Measurements from ENCODE around the gene CYFIP2.

GRCh38 chr5:157308836-157309465 lies 43.0 kb downstream of the CYFIP2 start:
- TF ChIP-seq ZNF639 (tag by site-specific recombination; IDR thresholded peaks at IDR 0.05): no peak
- no peak for TF ChIP-seq ZNF521 (tag by site-specific recombination; IDR thresholded peaks at IDR 0.05)
- TF ChIP-seq CTCF (tag by site-specific recombination; IDR thresholded peaks at IDR 0.05): no peak
- TF ChIP-seq ZBTB17 (tag by site-specific recombination; IDR thresholded peaks at IDR 0.05): no peak
- no peak for TF ChIP-seq ZNF221 (tag by site-specific recombination; IDR thresholded peaks at IDR 0.05; ENCODE audit: borderline replicate concordance)
- no peak for TF ChIP-seq ZNF513 (tag by site-specific recombination; IDR thresholded peaks at IDR 0.05)
